Testis (tissue), 2 donors: Measurements from ENCODE around the gene PTPRD.

ENCODE experiments used
- CTCF ChIP-seq, 3 experiments: fragments of 450-650 bp in 2 of 3; fragments of 200-600 bp in 1 of 3; sonication (generic) in 1 of 3; IDR thresholded peaks; one replicate each; pipeline ENCODE4 v1.5.1; 2016 to 2019; ENCODE audit warnings: antibody characterized with exemption in 3 of 3, mild to moderate bottlenecking in 2 of 3, moderate library complexity in 1 of 3
- POLR2A ChIP-seq: fragments of 450-650 bp; IDR thresholded peaks from one replicate; pipeline ENCODE4 v1.6.1; 2017; ENCODE audit warnings: antibody characterized with exemption, mild to moderate bottlenecking, moderate library complexity

GRCh38 chr9:10488937-10489336 lies 123.9 kb downstream of the PTPRD start:
- TF ChIP-seq CTCF (IDR thresholded peaks at IDR 0.05) (no peak), POLR2A (no peak)
